Peyer's patch (tissue), 4 donors: ENCODE measurements around the gene FGF6.

Source experiments
- POLR2A ChIP-seq, 2 donors: fragments of 450-650 bp; IDR thresholded peaks; one replicate each; pipeline ENCODE4 v1.5.1; 2017; ENCODE audit warnings: antibody characterized with exemption in 2 of 2, mild to moderate bottlenecking in 2 of 2, moderate library complexity in 2 of 2
- TF ChIP-seq, protein P1 (sequence below), 6 experiments: fragments of 450-650 bp in 4 of 6; fragments of 200-600 bp in 2 of 6; sonication (generic) in 1 of 6; IDR thresholded peaks; one replicate each; pipeline ENCODE4 v1.5.1; 2017 to 2019; ENCODE audit warnings: antibody characterized with exemption in 6 of 6, mild to moderate bottlenecking in 3 of 6, moderate library complexity in 1 of 6

- TF ChIP-seq, protein P1, sequence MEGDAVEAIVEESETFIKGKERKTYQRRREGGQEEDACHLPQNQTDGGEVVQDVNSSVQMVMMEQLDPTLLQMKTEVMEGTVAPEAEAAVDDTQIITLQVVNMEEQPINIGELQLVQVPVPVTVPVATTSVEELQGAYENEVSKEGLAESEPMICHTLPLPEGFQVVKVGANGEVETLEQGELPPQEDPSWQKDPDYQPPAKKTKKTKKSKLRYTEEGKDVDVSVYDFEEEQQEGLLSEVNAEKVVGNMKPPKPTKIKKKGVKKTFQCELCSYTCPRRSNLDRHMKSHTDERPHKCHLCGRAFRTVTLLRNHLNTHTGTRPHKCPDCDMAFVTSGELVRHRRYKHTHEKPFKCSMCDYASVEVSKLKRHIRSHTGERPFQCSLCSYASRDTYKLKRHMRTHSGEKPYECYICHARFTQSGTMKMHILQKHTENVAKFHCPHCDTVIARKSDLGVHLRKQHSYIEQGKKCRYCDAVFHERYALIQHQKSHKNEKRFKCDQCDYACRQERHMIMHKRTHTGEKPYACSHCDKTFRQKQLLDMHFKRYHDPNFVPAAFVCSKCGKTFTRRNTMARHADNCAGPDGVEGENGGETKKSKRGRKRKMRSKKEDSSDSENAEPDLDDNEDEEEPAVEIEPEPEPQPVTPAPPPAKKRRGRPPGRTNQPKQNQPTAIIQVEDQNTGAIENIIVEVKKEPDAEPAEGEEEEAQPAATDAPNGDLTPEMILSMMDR (IDR thresholded peaks at IDR 0.05), result no peak
- no peak for TF ChIP-seq POLR2A (IDR thresholded peaks at IDR 0.05)
Measured at GRCh38 chr12:4449851-4450221, 4.2 kb upstream of the FGF6 start.
